Measurements from ENCODE around the gene GPR148.

Gene GPR148

GRCh38 chr2:130776550-130776949, 47.7 kb downstream of the GPR148 start:
- FAIRE-seq, result no peak

DNA sequence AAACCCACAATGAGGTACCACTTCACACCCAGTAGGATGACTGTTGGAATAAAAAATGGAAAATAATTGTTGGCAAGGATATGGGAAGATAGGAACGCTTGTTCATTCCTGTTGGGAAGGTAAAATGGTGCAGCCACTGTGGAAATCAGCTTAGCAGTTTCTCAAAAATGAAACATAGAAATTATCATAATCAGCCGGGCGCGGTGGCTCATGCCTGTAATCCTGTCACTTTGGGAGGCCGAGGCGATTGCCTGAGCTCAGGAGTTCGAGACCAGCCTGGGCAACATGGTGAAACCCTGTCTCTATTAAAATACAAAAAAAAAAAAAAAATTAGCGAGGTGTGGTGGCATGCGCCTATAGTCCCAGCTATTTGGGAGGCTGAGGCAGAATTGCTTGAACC, 49.9 kb downstream of the GPR148 start:
- no peak for FAIRE-seq

All from TTC549 (cell line).